ENCODE data around the gene FAM117B.

Gene FAM117B

GRCh38 chr2:202762556-202762955, 127.8 kb downstream of the FAM117B start:
- H3K4me3 ChIP-seq (ENCODE audit: low read depth, low read length) = no peak overlapping the region
- peak; percentile 64 for DNase-seq (ENCODE audit: low read depth)
- no peak for TF ChIP-seq POLR2A (IDR thresholded peaks at IDR 0.05; ENCODE audit: extremely low read depth, insufficient read length)
- no peak for TF ChIP-seq MYC (IDR thresholded peaks at IDR 0.05; ENCODE audit: low read depth, low read length)
- TF ChIP-seq MAX (IDR thresholded peaks at IDR 0.05; ENCODE audit: low read depth, low read length) = no peak
- no peak for TF ChIP-seq CTCF (IDR thresholded peaks at IDR 0.05; ENCODE audit: low read depth, low read length)

GRCh38 chr2:202763916-202764315, 129.1 kb downstream of the FAM117B start:
- H3K4me3 ChIP-seq (ENCODE audit: low read depth, low read length) = no peak overlapping the region
- no peak for DNase-seq (ENCODE audit: low read depth)
- TF ChIP-seq MAX (IDR thresholded peaks at IDR 0.05; ENCODE audit: low read depth, low read length) (no peak), POLR2A (IDR thresholded peaks at IDR 0.05; ENCODE audit: extremely low read depth, insufficient read length) (no peak), CTCF (IDR thresholded peaks at IDR 0.05; ENCODE audit: low read depth, low read length) (no peak), MYC (IDR thresholded peaks at IDR 0.05; ENCODE audit: low read depth, low read length) (no peak)

- TF ChIP-seq CTCF (IDR thresholded peaks at IDR 0.05; ENCODE audit: low read depth, low read length) (no peak), POLR2A (IDR thresholded peaks at IDR 0.05; ENCODE audit: extremely low read depth, insufficient read length) (no peak), MYC (IDR thresholded peaks at IDR 0.05; ENCODE audit: low read depth, low read length) (no peak), MAX (IDR thresholded peaks at IDR 0.05; ENCODE audit: low read depth, low read length) (no peak)
- no peak overlapping the region for H3K4me3 ChIP-seq (ENCODE audit: low read depth, low read length)
- DNase-seq (ENCODE audit: low read depth) = no peak
Observed at GRCh38 chr2:202764991-202765390, 130.2 kb downstream of the FAM117B start.

GRCh38 chr2:202765436-202765835, 130.7 kb downstream of the FAM117B start:
- no peak for TF ChIP-seq MYC (IDR thresholded peaks at IDR 0.05; ENCODE audit: low read depth, low read length)
- TF ChIP-seq POLR2A (IDR thresholded peaks at IDR 0.05; ENCODE audit: extremely low read depth, insufficient read length) = no peak
- TF ChIP-seq MAX (IDR thresholded peaks at IDR 0.05; ENCODE audit: low read depth, low read length) = no peak
- TF ChIP-seq CTCF (IDR thresholded peaks at IDR 0.05; ENCODE audit: low read depth, low read length) = no peak
- DNase-seq (ENCODE audit: low read depth) = peak; percentile 8
- no peak overlapping the region for H3K4me3 ChIP-seq (ENCODE audit: low read depth, low read length)

GRCh38 chr2:202768273-202768672, 133.5 kb downstream of the FAM117B start:
- no peak for DNase-seq (ENCODE audit: low read depth)
- TF ChIP-seq POLR2A (IDR thresholded peaks at IDR 0.05; ENCODE audit: extremely low read depth, insufficient read length) = no peak
- no peak for TF ChIP-seq CTCF (IDR thresholded peaks at IDR 0.05; ENCODE audit: low read depth, low read length)
- no peak for TF ChIP-seq MAX (IDR thresholded peaks at IDR 0.05; ENCODE audit: low read depth, low read length)
- TF ChIP-seq MYC (IDR thresholded peaks at IDR 0.05; ENCODE audit: low read depth, low read length) = no peak
- no peak overlapping the region for H3K4me3 ChIP-seq (ENCODE audit: low read depth, low read length)

GRCh38 chr2:202769201-202769600, 134.4 kb downstream of the FAM117B start:
- no peak overlapping the region for H3K4me3 ChIP-seq (ENCODE audit: low read depth, low read length)
- DNase-seq (ENCODE audit: low read depth) = no peak
- TF ChIP-seq MAX (IDR thresholded peaks at IDR 0.05; ENCODE audit: low read depth, low read length) (no peak), POLR2A (IDR thresholded peaks at IDR 0.05; ENCODE audit: extremely low read depth, insufficient read length) (no peak), MYC (IDR thresholded peaks at IDR 0.05; ENCODE audit: low read depth, low read length) (no peak), CTCF (IDR thresholded peaks at IDR 0.05; ENCODE audit: low read depth, low read length) (no peak)
